ENCODE measurements around the gene TRAFD1. TPM values are rescaled to one million over a fixed set of nuclear protein-coding genes. Genes with fewer than 3 reads are reported as not detected.

Gene TRAFD1
- total RNA-seq, 1 donor from 2014 or later: 35.4 TPM

- H3K4me2 ChIP-seq: no peak overlapping the region
- no peak overlapping the region for H2AFZ ChIP-seq (replicated peaks)
- no peak overlapping the region for H3K4me3 ChIP-seq
- TF ChIP-seq EZH2 (IDR thresholded peaks at IDR 0.05) (no peak), EZH2phosphoT487 (IDR thresholded peaks at IDR 0.05) (no peak), CTCF (IDR thresholded peaks at IDR 0.05) (no peak)
- H3F3A ChIP-seq (ENCODE audit: low read depth): no peaks in the 10 kb centered on the region
- Mint-ChIP-seq H3K36me3 (peaks cover 10% of the 10 kb centered on the region), H3K27me3 (ENCODE audit: insufficient read depth, low read depth) (peaks cover 7% of the 10 kb centered on the region), H3K4me3 (no peak overlapping the region), H3K4me1 (no peaks in the 10 kb centered on the region), H3K9me3 (no peaks in the 10 kb centered on the region), H3K27ac (peak overlapping the region; percentile 37)
- no peak for DNase-seq (ENCODE audit: low spot score)
- no peak overlapping the region for H3K27ac ChIP-seq
- no peaks in the 10 kb centered on the region for H3K27me3 ChIP-seq
- H4K20me1 ChIP-seq (ENCODE audit: low read depth): no peaks in the 10 kb centered on the region
- H3K9me3 ChIP-seq (ENCODE audit: low read depth): no peaks in the 10 kb centered on the region
- H3K36me3 ChIP-seq: no peaks in the 10 kb centered on the region
- no peaks in the 10 kb centered on the region for H3K4me1 ChIP-seq
- H3K9ac ChIP-seq: no peak overlapping the region
- H3K79me2 ChIP-seq (ENCODE audit: low read depth): no peaks in the 10 kb centered on the region
Measured at GRCh38 chr12:112169966-112170365, 44.6 kb downstream of the TRAFD1 start.

- Mint-ChIP-seq H3K36me3 (peaks cover 14% of the 10 kb centered on the region), H3K27me3 (ENCODE audit: insufficient read depth, low read depth) (peaks cover 7% of the 10 kb centered on the region), H3K27ac (no peak overlapping the region), H3K4me3 (no peak overlapping the region), H3K9me3 (no peaks in the 10 kb centered on the region), H3K4me1 (no peaks in the 10 kb centered on the region)
- Histone ChIP-seq H3K4me2 (no peak overlapping the region), H3K27me3 (no peaks in the 10 kb centered on the region), H3K36me3 (no peaks in the 10 kb centered on the region), H3K9me3 (ENCODE audit: low read depth) (no peaks in the 10 kb centered on the region), H3K4me3 (no peak overlapping the region), H3K27ac (no peak overlapping the region), H4K20me1 (ENCODE audit: low read depth) (no peaks in the 10 kb centered on the region), H3K9ac (no peak overlapping the region), H3K79me2 (ENCODE audit: low read depth) (no peaks in the 10 kb centered on the region), H2AFZ (replicated peaks) (no peak overlapping the region), H3F3A (ENCODE audit: low read depth) (no peaks in the 10 kb centered on the region), H3K4me1 (no peaks in the 10 kb centered on the region)
- peak; percentile 41 for DNase-seq (ENCODE audit: low spot score)
- TF ChIP-seq CTCF (IDR thresholded peaks at IDR 0.05) (peak; percentile 39), EZH2 (IDR thresholded peaks at IDR 0.05) (no peak)
Measured at GRCh38 chr12:112170376-112170775, 45.0 kb downstream of the TRAFD1 start.

- Histone ChIP-seq H3K27ac (no peak overlapping the region), H2AFZ (replicated peaks) (no peak overlapping the region), H3F3A (ENCODE audit: low read depth) (no peaks in the 10 kb centered on the region), H3K27me3 (no peaks in the 10 kb centered on the region), H3K9me3 (ENCODE audit: low read depth) (no peaks in the 10 kb centered on the region), H3K4me2 (no peak overlapping the region), H3K36me3 (no peaks in the 10 kb centered on the region), H3K79me2 (ENCODE audit: low read depth) (no peaks in the 10 kb centered on the region), H3K4me3 (no peak overlapping the region), H3K9ac (no peak overlapping the region), H3K4me1 (no peaks in the 10 kb centered on the region), H4K20me1 (ENCODE audit: low read depth) (no peaks in the 10 kb centered on the region)
- DNase-seq (ENCODE audit: low spot score): no peak
- Mint-ChIP-seq H3K4me1 (peaks cover 3% of the 10 kb centered on the region), H3K27me3 (ENCODE audit: insufficient read depth, low read depth) (peaks cover 7% of the 10 kb centered on the region), H3K36me3 (peaks cover 18% of the 10 kb centered on the region), H3K4me3 (no peak overlapping the region), H3K9me3 (no peaks in the 10 kb centered on the region), H3K27ac (no peak overlapping the region)
- TF ChIP-seq EZH2 (IDR thresholded peaks at IDR 0.05): no peak
- no peak for TF ChIP-seq EZH2phosphoT487 (IDR thresholded peaks at IDR 0.05)
- no peak for TF ChIP-seq CTCF (IDR thresholded peaks at IDR 0.05)
Measured at GRCh38 chr12:112170971-112171596, 45.7 kb downstream of the TRAFD1 start.
